G401 (cell line): Measurements from ENCODE around the gene RAD51C. TPM values are rescaled to one million over a fixed set of nuclear protein-coding genes. Genes with fewer than 3 reads are reported as not detected.
"Not testable (repeated sequence)": the region's sequence is repeated elsewhere in the genome, so short reads cannot be mapped to it uniquely, and the experiment has no call there.

Source experiments
- DNase-seq: peaks from one replicate; pipeline ENCODE4 v3.0.0-alpha.2; 2015; ENCODE audit warnings: low spot score
- in situ Hi-C: cut with HindIII; loops from 2 replicates; pipeline ENCODE4 v1.10.0; 2016; ENCODE audit warnings: low sequenced_read_pairs, mixed read lengths
- total RNA-seq: library from RNA; depleted of rRNA; stranded (reverse); fragments of >200 nt; shearing (Covaris generic); gene quantifications from 2 replicates; pipeline ENCODE4 v1.2.3, GENCODE V29; 2014

The RAD51C gene
- total RNA-seq, 1 experiment from 2014 or later, result 81.2 TPM

- in situ Hi-C loops, result no loop called here
- DNase-seq, result no peak
Observed at GRCh38 chr17:58722274-58722673, 29.9 kb downstream of the RAD51C start.

- no peak for DNase-seq
- in situ Hi-C loops, result no loop called here
Observed at GRCh38 chr17:58722696-58723095, 30.3 kb downstream of the RAD51C start.

- in situ Hi-C loops, result no loop called here
- DNase-seq, result no peak
Observed at GRCh38 chr17:58728798-58729197, 36.4 kb downstream of the RAD51C start.

GRCh38 chr17:58730937-58731336 is 38.5 kb downstream of the RAD51C start:
- DNase-seq, result no peak
- in situ Hi-C loops, result no loop called here

GRCh38 chr17:58734040-58734439 is 41.6 kb downstream of the RAD51C start:
- DNase-seq, result no peak
- in situ Hi-C loops, result no loop called here

- in situ Hi-C loops, result no loop called here
- no peak for DNase-seq
Observed at GRCh38 chr17:58734811-58735210, 42.4 kb downstream of the RAD51C start.

GRCh38 chr17:58741121-58741625 is 48.8 kb downstream of the RAD51C start:
- in situ Hi-C loops, result no loop called here
- DNase-seq, result no peak

GRCh38 chr17:58747674-58748073 is 55.3 kb downstream of the RAD51C start:
- in situ Hi-C loops, result no loop called here
- DNase-seq, result no peak

GRCh38 chr17:58749627-58750026 is 57.2 kb downstream of the RAD51C start:
- DNase-seq, in situ Hi-C loops: not testable (repeated sequence)

- in situ Hi-C loops, result no loop called here
- DNase-seq, result no peak
Observed at GRCh38 chr17:58753026-58753425, 60.6 kb downstream of the RAD51C start.

GRCh38 chr17:58755269-58755576 is 62.8 kb downstream of the RAD51C start:
- DNase-seq, result no peak
- in situ Hi-C loops, result no loop called here

GRCh38 chr17:58755577-58756245 is 63.3 kb downstream of the RAD51C start, which contains the start of gene PPM1E:
PPM1E (plus strand) TSS chr17:58755854.
- peak; percentile 70 for DNase-seq
- in situ Hi-C loops, result no loop called here

- peak; percentile 73 for DNase-seq
- in situ Hi-C loops, result no loop called here
Observed at GRCh38 chr17:58756246-58757161, 64.1 kb downstream of the RAD51C start.

GRCh38 chr17:58757162-58757613 is 64.8 kb downstream of the RAD51C start:
- in situ Hi-C loops, result no loop called here
- DNase-seq, result no peak

GRCh38 chr17:58758890-58759289 is 66.5 kb downstream of the RAD51C start:
- in situ Hi-C loops, result no loop called here
- DNase-seq, result no peak

- in situ Hi-C loops, result no loop called here
- no peak for DNase-seq
Observed at GRCh38 chr17:58759522-58759921, 67.1 kb downstream of the RAD51C start.

- in situ Hi-C loops, result no loop called here
- DNase-seq, result no peak
Observed at GRCh38 chr17:58760248-58760647, 67.8 kb downstream of the RAD51C start.

GRCh38 chr17:58763263-58763662 is 70.9 kb downstream of the RAD51C start:
- in situ Hi-C loops, result no loop called here
- DNase-seq, result no peak

- in situ Hi-C loops, result no loop called here
- no peak for DNase-seq
Observed at GRCh38 chr17:58764373-58764772, 72.0 kb downstream of the RAD51C start.

- DNase-seq, in situ Hi-C loops: not testable (repeated sequence)
Observed at GRCh38 chr17:58778482-58778881, 86.1 kb downstream of the RAD51C start.
